ENCODE measurements around the gene BANK1. TPM values are rescaled to one million over a fixed set of nuclear protein-coding genes. Genes with fewer than 3 reads are reported as not detected.

Gene BANK1
- total and polyA plus RNA-seq, 2 experiments from 2014 or later, result not detected

GRCh38 chr4:101813604-101814003, 23.1 kb downstream of the BANK1 start:
- in situ Hi-C loops (cut with MboI), result no loop called here
- H3K27me3 ChIP-seq (replicated peaks; ENCODE audit: insufficient read depth), result no peaks in the 10 kb centered on the region
- H3K36me3 ChIP-seq (ENCODE audit: low read depth), result no peaks in the 10 kb centered on the region
- no peaks in the 10 kb centered on the region for H3K79me2 ChIP-seq (ENCODE audit: insufficient read depth)
- no peaks in the 10 kb centered on the region for H4K20me1 ChIP-seq (ENCODE audit: insufficient read depth)
- H3K9me2 ChIP-seq (ENCODE audit: insufficient read depth), result no peaks in the 10 kb centered on the region
- H3K9ac ChIP-seq, result no peak overlapping the region
- WGBS, 2 experiments (ENCODE audit: low coverage in 1 of 2, low lambda C conversion rate in 2 of 2, missing lambda C conversion rate in 2 of 2), result 84% methylated on average over 5 of the region's 5 CpGs
- DNase-seq, result no peak
- H2AFZ ChIP-seq, result no peak overlapping the region
- no peak overlapping the region for H3K4me3 ChIP-seq
- H3F3A ChIP-seq (ENCODE audit: insufficient read depth), result no peaks in the 10 kb centered on the region
- H3K4me2 ChIP-seq (ENCODE audit: unreplicated experiment), result no peak overlapping the region
- TF ChIP-seq EZH2phosphoT487 (IDR thresholded peaks at IDR 0.05; ENCODE audit: insufficient read depth, low read depth) (no peak), EZH2 (IDR thresholded peaks at IDR 0.05; ENCODE audit: insufficient read depth, poor library complexity, severe bottlenecking) (no peak)
- peaks cover 6% of the 10 kb centered on the region for H3K4me1 ChIP-seq (ENCODE audit: insufficient read depth)
- no peaks in the 10 kb centered on the region for H3K9me3 ChIP-seq (ENCODE audit: low read depth)
- no peak overlapping the region for H3K27ac ChIP-seq

GRCh38 chr4:101818362-101818761, 27.8 kb downstream of the BANK1 start:
- H3K9ac ChIP-seq, result no peak overlapping the region
- no peak overlapping the region for H2AFZ ChIP-seq
- 7% methylated on average over 2 of the region's 2 CpGs for WGBS, 2 experiments (ENCODE audit: low coverage in 1 of 2, low lambda C conversion rate in 2 of 2, missing lambda C conversion rate in 2 of 2)
- no peaks in the 10 kb centered on the region for H3K27me3 ChIP-seq (replicated peaks; ENCODE audit: insufficient read depth)
- H4K20me1 ChIP-seq (ENCODE audit: insufficient read depth), result no peaks in the 10 kb centered on the region
- no peaks in the 10 kb centered on the region for H3K79me2 ChIP-seq (ENCODE audit: insufficient read depth)
- H3K4me1 ChIP-seq (ENCODE audit: insufficient read depth), result peaks cover 10% of the 10 kb centered on the region
- peak; percentile 45 for DNase-seq
- no peaks in the 10 kb centered on the region for H3F3A ChIP-seq (ENCODE audit: insufficient read depth)
- peak overlapping the region; percentile 51 for H3K4me2 ChIP-seq (ENCODE audit: unreplicated experiment)
- H3K36me3 ChIP-seq (ENCODE audit: low read depth), result no peaks in the 10 kb centered on the region
- H3K4me3 ChIP-seq, result peak overlapping the region; percentile 12; the same call in 1 of the 2 replicates
- in situ Hi-C loops (cut with MboI), result no loop called here
- no peaks in the 10 kb centered on the region for H3K9me3 ChIP-seq (ENCODE audit: low read depth)
- no peak overlapping the region for H3K27ac ChIP-seq
- no peaks in the 10 kb centered on the region for H3K9me2 ChIP-seq (ENCODE audit: insufficient read depth)
- TF ChIP-seq EZH2phosphoT487 (IDR thresholded peaks at IDR 0.05; ENCODE audit: insufficient read depth, low read depth), result 0 out of 2 replicates have a peak, but pooled peaks have one; percentile 61
- TF ChIP-seq EZH2 (IDR thresholded peaks at IDR 0.05; ENCODE audit: insufficient read depth, poor library complexity, severe bottlenecking), result no peak

GRCh38 chr4:101823864-101824263, 33.3 kb downstream of the BANK1 start:
- no peaks in the 10 kb centered on the region for H3K9me3 ChIP-seq (ENCODE audit: low read depth)

GRCh38 chr4:101824500-101824899, 34.0 kb downstream of the BANK1 start:
- Histone ChIP-seq H3K4me2 (ENCODE audit: unreplicated experiment) (no peak overlapping the region), H3K27me3 (replicated peaks; ENCODE audit: insufficient read depth) (no peaks in the 10 kb centered on the region), H3K9ac (no peak overlapping the region), H4K20me1 (ENCODE audit: insufficient read depth) (no peaks in the 10 kb centered on the region), H3K27ac (no peak overlapping the region), H3K4me1 (ENCODE audit: insufficient read depth) (no peaks in the 10 kb centered on the region), H3F3A (ENCODE audit: insufficient read depth) (no peaks in the 10 kb centered on the region), H3K79me2 (ENCODE audit: insufficient read depth) (no peaks in the 10 kb centered on the region), H3K9me2 (ENCODE audit: insufficient read depth) (no peaks in the 10 kb centered on the region), H2AFZ (no peak overlapping the region), H3K9me3 (ENCODE audit: low read depth) (no peaks in the 10 kb centered on the region), H3K36me3 (ENCODE audit: low read depth) (no peaks in the 10 kb centered on the region), H3K4me3 (no peak overlapping the region)
- in situ Hi-C loops (cut with MboI), result no loop called here
- DNase-seq, result no peak
- TF ChIP-seq EZH2phosphoT487 (IDR thresholded peaks at IDR 0.05; ENCODE audit: insufficient read depth, low read depth), result no peak
- TF ChIP-seq EZH2 (IDR thresholded peaks at IDR 0.05; ENCODE audit: insufficient read depth, poor library complexity, severe bottlenecking), result no peak

More at GRCh38 chr4:101823864-101824263, 33.3 kb downstream of the BANK1 start:
- Histone ChIP-seq H3F3A (ENCODE audit: insufficient read depth) (no peaks in the 10 kb centered on the region), H3K79me2 (ENCODE audit: insufficient read depth) (no peaks in the 10 kb centered on the region), H3K27me3 (replicated peaks; ENCODE audit: insufficient read depth) (no peaks in the 10 kb centered on the region), H3K27ac (no peak overlapping the region), H3K4me3 (no peak overlapping the region), H4K20me1 (ENCODE audit: insufficient read depth) (no peaks in the 10 kb centered on the region), H3K36me3 (ENCODE audit: low read depth) (no peaks in the 10 kb centered on the region), H3K9me2 (ENCODE audit: insufficient read depth) (no peaks in the 10 kb centered on the region), H3K9ac (no peak overlapping the region), H3K4me2 (ENCODE audit: unreplicated experiment) (no peak overlapping the region), H2AFZ (no peak overlapping the region), H3K4me1 (ENCODE audit: insufficient read depth) (peaks cover 1% of the 10 kb centered on the region; the same call in 1 of the 2 replicates)
- TF ChIP-seq EZH2phosphoT487 (IDR thresholded peaks at IDR 0.05; ENCODE audit: insufficient read depth, low read depth), result no peak
- no peak for TF ChIP-seq EZH2 (IDR thresholded peaks at IDR 0.05; ENCODE audit: insufficient read depth, poor library complexity, severe bottlenecking)
- WGBS, 2 experiments (ENCODE audit: low coverage in 1 of 2, low lambda C conversion rate in 2 of 2, missing lambda C conversion rate in 2 of 2), result 68 to 72% methylated on average over 2 of the region's 2 CpGs
- DNase-seq, result no peak
- in situ Hi-C loops (cut with MboI), result no loop called here

GRCh38 chr4:101825953-101826352, 35.4 kb downstream of the BANK1 start:
- H3K4me3 ChIP-seq, result no peak overlapping the region
- no peak overlapping the region for H3K4me2 ChIP-seq (ENCODE audit: unreplicated experiment)
- H3F3A ChIP-seq (ENCODE audit: insufficient read depth), result no peaks in the 10 kb centered on the region
- H3K27ac ChIP-seq, result no peak overlapping the region
- no peak for DNase-seq
- no peaks in the 10 kb centered on the region for H3K9me3 ChIP-seq (ENCODE audit: low read depth)
- no peaks in the 10 kb centered on the region for H3K27me3 ChIP-seq (replicated peaks; ENCODE audit: insufficient read depth)
- no peaks in the 10 kb centered on the region for H3K36me3 ChIP-seq (ENCODE audit: low read depth)
- no peaks in the 10 kb centered on the region for H3K79me2 ChIP-seq (ENCODE audit: insufficient read depth)
- no peaks in the 10 kb centered on the region for H4K20me1 ChIP-seq (ENCODE audit: insufficient read depth)
- H3K4me1 ChIP-seq (ENCODE audit: insufficient read depth), result no peaks in the 10 kb centered on the region
- H3K9ac ChIP-seq, result no peak overlapping the region
- no peak overlapping the region for H2AFZ ChIP-seq
- WGBS, 2 experiments (ENCODE audit: low coverage in 1 of 2, low lambda C conversion rate in 2 of 2, missing lambda C conversion rate in 2 of 2), result 53 to 63% methylated on average over 2 of the region's 2 CpGs
- in situ Hi-C loops (cut with MboI), result no loop called here
- H3K9me2 ChIP-seq (ENCODE audit: insufficient read depth), result no peaks in the 10 kb centered on the region
- TF ChIP-seq EZH2 (IDR thresholded peaks at IDR 0.05; ENCODE audit: insufficient read depth, poor library complexity, severe bottlenecking) (no peak), EZH2phosphoT487 (IDR thresholded peaks at IDR 0.05; ENCODE audit: insufficient read depth, low read depth) (no peak)

Data from GM23248 (cell line).